Upper lobe of right lung (tissue), 1 donor: Measurements from ENCODE around the gene CENPP. TPM values are rescaled to one million over a fixed set of nuclear protein-coding genes. Genes with fewer than 3 reads are reported as not detected.

ENCODE experiments used
- ATAC-seq: fragments of 200-7000 bp; cut with Tn5 transposase; one replicate; pipeline ENCODE4 v1.9.1; 2020; ENCODE audit warnings: mild to moderate bottlenecking, moderate library complexity
- DNase-seq: peaks from one replicate; pipeline ENCODE4 v3.0.0-alpha.2; 2020
- H3K27ac ChIP-seq: fragments of 200-600 bp; one replicate; pipeline ENCODE4 v1.8.0; 2022
- H3K27me3 ChIP-seq: fragments of 200-600 bp; one replicate; pipeline ENCODE4 v1.8.0; 2022; ENCODE audit warnings: mild to moderate bottlenecking
- H3K36me3 ChIP-seq: fragments of 200-600 bp; one replicate; pipeline ENCODE4 v1.8.0; 2022
- H3K4me1 ChIP-seq: fragments of 200-600 bp; one replicate; pipeline ENCODE4 v1.8.0; 2022
- H3K4me3 ChIP-seq: fragments of 200-600 bp; one replicate; pipeline ENCODE4 v1.8.0; 2022; ENCODE audit warnings: mild to moderate bottlenecking
- H3K9me3 ChIP-seq: fragments of 200-600 bp; one replicate; pipeline ENCODE4 v1.8.0; 2022
- intact Hi-C: fragments of 100-400 bp; cut with DNase I; formaldehyde crosslinking; loops from one replicate; pipeline ENCODE4 v1.11.0; 2022
- total RNA-seq: library from RNA; stranded (reverse); fragmentation: NEBNext Ultra II Directional; extraction: Animal tissue kit (Norgen Biotek cat#: 25700); gene quantifications from one replicate; pipeline ENCODE4 v1.2.1, GENCODE V29; 2021
- TF ChIP-seq, protein P1 (sequence below): fragments of 200-600 bp; IDR thresholded peaks from one replicate; pipeline ENCODE4 v1.8.0; 2022; ENCODE audit warnings: antibody characterized with exemption
- donor health status: DM: no; HTN: yes; CAD: no; lungs with severe emphysema.

Gene CENPP
- total RNA-seq, 1 donor from 2014 or later, result 4.0 TPM

DNA sequence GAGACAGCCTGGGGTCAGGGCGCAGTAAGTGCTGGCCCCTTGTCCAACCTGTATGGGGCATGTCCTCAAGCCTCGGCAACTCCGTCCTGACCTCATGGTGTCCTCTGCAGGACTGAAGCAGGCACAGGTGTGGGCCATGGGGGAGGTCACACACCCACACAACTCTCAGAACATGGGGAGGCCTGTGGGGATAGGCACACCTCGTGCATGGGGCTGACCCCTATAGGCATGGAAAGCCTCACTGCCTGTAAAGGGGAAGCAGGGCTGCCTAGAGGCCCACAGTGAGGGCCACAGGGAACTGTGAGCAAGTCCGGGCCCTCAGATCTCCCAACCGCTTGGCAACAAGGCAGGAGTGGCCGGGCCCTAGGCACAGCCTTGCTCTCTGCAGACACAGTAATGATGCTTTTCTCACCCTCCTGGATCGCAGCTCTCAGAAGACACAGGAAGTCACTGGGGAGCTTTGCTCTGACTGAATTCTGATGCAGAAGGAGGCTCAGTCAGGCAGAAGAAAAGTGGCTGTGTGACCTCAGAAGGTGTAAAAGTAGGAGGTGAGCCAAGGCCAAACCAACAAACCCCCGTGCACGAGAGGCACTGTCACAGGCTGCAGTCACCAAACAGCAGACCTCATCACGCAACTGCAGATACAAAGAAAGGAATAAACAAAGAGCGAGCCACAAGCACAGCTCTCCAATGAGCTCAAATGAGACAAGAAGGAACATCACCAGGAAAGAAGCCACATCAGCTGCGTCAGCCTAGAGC, 338.8 kb downstream of the CENPP start:
- Histone ChIP-seq H3K4me3 (no peak overlapping the region), H3K27me3 (no peaks in the 10 kb centered on the region), H3K4me1 (peaks cover 7% of the 10 kb centered on the region), H3K27ac (no peak overlapping the region), H3K9me3 (no peaks in the 10 kb centered on the region), H3K36me3 (peaks cover 4% of the 10 kb centered on the region)
- DNase-seq, result peak; percentile 48
- TF ChIP-seq, protein P1, sequence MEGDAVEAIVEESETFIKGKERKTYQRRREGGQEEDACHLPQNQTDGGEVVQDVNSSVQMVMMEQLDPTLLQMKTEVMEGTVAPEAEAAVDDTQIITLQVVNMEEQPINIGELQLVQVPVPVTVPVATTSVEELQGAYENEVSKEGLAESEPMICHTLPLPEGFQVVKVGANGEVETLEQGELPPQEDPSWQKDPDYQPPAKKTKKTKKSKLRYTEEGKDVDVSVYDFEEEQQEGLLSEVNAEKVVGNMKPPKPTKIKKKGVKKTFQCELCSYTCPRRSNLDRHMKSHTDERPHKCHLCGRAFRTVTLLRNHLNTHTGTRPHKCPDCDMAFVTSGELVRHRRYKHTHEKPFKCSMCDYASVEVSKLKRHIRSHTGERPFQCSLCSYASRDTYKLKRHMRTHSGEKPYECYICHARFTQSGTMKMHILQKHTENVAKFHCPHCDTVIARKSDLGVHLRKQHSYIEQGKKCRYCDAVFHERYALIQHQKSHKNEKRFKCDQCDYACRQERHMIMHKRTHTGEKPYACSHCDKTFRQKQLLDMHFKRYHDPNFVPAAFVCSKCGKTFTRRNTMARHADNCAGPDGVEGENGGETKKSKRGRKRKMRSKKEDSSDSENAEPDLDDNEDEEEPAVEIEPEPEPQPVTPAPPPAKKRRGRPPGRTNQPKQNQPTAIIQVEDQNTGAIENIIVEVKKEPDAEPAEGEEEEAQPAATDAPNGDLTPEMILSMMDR, result no peak
- intact Hi-C loops, result no loop called here
- ATAC-seq, result no peak

DNA sequence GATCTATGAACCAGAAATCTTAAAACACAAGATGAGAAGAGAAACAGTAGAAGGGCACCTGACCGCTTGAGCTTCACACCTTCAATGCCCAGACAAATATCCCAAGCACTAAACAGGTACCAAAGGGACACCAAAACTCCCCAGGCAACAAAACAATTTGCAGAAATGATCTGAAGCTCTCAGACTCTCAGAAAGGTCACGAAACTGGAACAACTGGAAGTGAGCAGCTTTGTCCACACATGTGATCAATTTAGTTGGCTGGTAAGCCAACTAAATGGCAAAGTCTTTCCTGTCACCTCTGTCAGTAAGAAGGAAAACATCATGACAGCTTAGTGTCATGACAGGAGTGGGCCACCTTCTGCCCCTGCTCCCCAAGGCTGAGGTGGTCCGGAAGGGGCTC, 340.1 kb downstream of the CENPP start:
- H3K4me3 ChIP-seq, result no peak overlapping the region
- H3K4me1 ChIP-seq, result peaks cover 9% of the 10 kb centered on the region
- no peaks in the 10 kb centered on the region for H3K9me3 ChIP-seq
- TF ChIP-seq, protein P1, result no peak
- DNase-seq (no peak), ATAC-seq (no peak)
- intact Hi-C loops, result no loop called here
- peaks cover 4% of the 10 kb centered on the region for H3K36me3 ChIP-seq
- no peak overlapping the region for H3K27ac ChIP-seq
- no peaks in the 10 kb centered on the region for H3K27me3 ChIP-seq

DNA sequence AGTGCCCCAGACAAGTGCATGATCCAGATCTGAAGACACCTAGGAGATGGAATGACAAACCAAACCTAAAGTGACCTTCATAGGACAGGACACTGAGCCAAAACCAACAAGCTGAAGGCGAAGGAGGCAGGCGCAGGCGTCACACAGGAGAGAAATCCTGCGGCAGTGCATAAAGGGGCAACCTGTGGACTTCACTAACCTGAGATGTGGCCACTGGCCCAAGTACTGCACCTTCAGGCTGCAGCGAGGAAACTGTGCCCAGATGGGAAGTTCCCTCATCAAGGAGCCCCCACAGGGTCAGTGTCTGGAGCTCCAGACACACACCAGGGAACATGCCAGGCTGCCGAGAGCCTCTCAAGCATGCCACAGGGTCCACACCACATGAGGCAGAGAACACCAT, 340.5 kb downstream of the CENPP start:
- Histone ChIP-seq H3K4me3 (no peak overlapping the region), H3K27ac (no peak overlapping the region), H3K9me3 (no peaks in the 10 kb centered on the region), H3K36me3 (peaks cover 4% of the 10 kb centered on the region), H3K27me3 (no peaks in the 10 kb centered on the region), H3K4me1 (peaks cover 13% of the 10 kb centered on the region)
- TF ChIP-seq, protein P1, result no peak
- DNase-seq, result peak; percentile 42
- ATAC-seq, result no peak
- intact Hi-C loops, result no loop called here

DNA sequence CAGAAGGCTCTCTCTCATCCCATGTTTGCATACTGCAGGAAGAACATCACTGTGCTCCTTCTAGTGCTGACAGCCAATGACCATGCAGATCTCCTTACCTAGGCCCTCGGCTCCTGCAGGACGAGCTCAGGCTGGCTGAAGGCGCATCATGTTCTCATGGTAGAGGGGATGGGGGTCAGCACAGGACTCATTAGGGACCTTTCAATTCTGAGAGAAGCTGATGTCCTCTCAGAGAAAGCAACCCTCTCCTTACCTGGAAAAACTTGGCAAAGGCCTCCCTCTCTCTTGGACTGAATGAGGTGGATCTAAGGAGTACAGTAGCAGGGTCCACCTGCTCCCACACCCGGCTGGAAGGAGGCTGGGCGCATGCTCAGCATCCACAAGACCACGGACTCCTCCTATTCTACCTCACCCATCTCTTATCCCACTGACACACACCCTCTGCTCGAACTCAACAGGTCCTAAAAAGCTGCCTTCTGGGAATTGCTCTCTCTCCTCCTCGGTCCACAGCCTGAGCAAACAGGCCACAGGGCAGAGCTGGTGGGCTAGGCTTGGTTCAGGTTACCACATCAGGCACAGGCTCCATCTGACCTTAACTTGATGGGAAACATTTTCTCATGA, 341.3 kb downstream of the CENPP start:
- Histone ChIP-seq H3K27ac (no peak overlapping the region), H3K36me3 (peaks cover 4% of the 10 kb centered on the region), H3K4me3 (no peak overlapping the region), H3K9me3 (no peaks in the 10 kb centered on the region), H3K4me1 (peaks cover 17% of the 10 kb centered on the region), H3K27me3 (no peaks in the 10 kb centered on the region)
- DNase-seq, result peak; percentile 29
- TF ChIP-seq, protein P1, result no peak
- ATAC-seq, result no peak
- intact Hi-C loops, result no loop called here

DNA sequence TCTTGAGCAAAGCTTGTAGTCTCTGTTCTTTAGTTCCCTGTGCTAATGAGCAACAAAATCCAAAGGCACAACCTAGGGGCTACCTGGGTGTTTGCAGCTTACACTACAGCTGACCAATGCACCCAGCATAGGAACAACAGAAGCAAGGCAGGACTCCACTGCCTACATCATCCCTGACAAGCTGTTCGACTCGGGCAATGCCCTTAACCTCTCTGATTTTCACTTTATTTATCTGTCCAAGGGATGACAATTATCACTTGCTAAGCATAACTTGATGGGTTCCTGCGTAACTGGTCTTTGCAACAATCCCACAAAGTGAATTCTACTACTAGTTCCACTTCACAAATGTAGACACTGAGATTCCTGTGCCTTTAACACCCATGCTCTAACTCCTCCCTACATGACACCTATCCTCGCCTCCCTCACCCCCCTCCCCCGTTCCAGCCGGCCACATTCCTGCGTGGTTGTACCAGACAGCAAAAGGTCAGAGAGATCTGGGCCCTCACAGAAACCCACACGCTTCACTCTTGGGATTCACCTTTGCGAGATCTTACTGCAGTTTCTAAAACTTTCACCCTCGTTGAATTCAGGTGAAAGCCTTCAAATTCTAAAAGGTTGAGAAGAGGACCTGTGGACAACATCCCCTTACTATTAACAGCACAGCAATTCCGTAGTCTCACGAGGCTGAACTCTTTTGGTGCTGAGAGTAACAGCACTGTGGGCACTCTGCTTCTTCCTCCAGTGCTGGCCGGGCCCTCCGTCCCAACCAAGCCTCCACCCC, 343.2 kb downstream of the CENPP start:
- Histone ChIP-seq H3K27me3 (no peaks in the 10 kb centered on the region), H3K4me3 (peak overlapping the region; percentile 96), H3K4me1 (peaks cover 17% of the 10 kb centered on the region), H3K9me3 (no peaks in the 10 kb centered on the region), H3K27ac (peak overlapping the region; percentile 90), H3K36me3 (no peaks in the 10 kb centered on the region)
- peak; percentile 33 for ATAC-seq
- peak; percentile 76 for DNase-seq
- intact Hi-C loops, result no loop called here
- TF ChIP-seq, protein P1, result no peak
